Activated T-helper 1 cell treated with anti-CD3 and anti-CD28 coated beads, Interleukin-2, amount 50 U/mL, for 16 hours (primary cell): Measurements from ENCODE around the gene MAP2K5.

Source experiments
- DNase-seq, 2 donors: peaks; one replicate each; pipeline ENCODE4 v3.0.0-alpha.2; 2020; ENCODE audit warnings: low read depth in 1 of 2, low spot score in 1 of 2

Gene MAP2K5

DNA sequence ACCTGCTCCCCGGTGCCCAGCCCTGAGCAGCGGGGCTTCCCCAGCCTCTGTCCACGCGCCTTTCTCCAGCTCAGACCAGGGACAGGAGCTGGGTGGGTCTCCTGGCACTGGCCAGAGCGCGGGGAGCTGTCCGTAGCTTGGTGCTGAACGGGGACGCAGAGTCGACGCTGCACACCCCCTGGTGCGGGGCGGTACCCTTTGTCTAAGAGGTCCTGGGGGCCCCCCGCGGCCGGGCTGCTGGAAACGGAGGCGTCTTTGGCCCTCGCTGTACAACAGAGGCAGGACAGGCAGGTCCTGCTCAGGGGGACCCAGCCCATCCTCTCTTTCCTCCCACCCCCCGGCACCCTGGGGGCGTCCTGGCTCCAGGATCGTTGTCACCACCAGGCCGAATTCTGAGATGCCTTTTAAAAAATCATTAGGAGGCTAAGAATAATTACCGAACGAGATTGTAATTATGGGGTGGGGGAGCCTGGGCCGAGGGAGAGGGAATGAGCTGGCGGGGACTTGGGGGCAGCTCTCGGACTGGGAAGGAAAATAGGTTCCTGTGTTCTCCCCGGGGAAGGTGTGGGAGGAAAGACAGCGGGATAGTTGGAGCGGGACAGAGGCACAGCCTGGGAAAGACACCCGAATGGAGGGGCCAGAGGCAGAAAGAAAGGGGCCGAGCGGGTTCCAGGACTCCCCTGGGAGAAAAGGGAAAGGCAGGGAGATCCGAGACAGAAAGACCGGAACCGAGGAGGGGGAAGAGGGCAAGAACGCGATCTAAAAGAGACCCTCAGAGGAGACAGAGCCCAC, 278.7 kb downstream of the MAP2K5 start:
- DNase-seq: no peak

DNA sequence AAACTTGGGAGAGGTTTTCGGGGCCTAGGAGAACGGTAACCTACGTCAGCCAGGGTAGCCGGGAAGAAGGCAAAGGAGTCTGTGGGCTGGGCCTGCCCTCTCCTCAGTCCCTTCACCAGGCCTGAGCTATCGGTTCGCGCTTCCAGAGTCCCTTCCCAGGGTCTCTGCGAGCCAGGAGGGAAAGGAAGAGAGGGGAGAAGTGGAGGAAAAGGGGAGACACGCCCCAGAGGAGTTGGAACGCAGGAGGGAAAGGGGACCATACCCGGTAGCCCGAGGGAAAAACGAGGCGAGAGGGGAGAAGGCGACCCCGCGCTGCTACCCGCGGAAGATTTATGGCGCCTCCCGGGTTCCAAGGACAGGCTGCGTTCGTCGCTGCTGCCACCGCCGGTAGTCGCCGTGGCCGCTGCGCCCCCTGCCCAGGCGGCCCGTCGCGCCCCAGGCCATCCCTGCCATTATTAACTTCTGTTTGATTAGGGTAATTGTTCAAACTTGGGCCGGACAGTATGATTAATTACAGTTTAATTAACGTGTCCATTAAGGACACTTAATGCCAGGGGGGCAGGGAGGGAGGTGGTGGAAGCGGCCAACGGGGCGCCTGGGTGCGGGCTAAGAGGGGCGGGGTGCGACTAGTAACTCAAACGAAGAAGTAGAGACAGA, 279.4 kb downstream of the MAP2K5 start:
- DNase-seq: no peak

GRCh38 chr15:67822537-67823313, 280.2 kb downstream of the MAP2K5 start:
- DNase-seq: no peak

GRCh38 chr15:67823314-67824196, 281.1 kb downstream of the MAP2K5 start:
- DNase-seq: no peak

DNA sequence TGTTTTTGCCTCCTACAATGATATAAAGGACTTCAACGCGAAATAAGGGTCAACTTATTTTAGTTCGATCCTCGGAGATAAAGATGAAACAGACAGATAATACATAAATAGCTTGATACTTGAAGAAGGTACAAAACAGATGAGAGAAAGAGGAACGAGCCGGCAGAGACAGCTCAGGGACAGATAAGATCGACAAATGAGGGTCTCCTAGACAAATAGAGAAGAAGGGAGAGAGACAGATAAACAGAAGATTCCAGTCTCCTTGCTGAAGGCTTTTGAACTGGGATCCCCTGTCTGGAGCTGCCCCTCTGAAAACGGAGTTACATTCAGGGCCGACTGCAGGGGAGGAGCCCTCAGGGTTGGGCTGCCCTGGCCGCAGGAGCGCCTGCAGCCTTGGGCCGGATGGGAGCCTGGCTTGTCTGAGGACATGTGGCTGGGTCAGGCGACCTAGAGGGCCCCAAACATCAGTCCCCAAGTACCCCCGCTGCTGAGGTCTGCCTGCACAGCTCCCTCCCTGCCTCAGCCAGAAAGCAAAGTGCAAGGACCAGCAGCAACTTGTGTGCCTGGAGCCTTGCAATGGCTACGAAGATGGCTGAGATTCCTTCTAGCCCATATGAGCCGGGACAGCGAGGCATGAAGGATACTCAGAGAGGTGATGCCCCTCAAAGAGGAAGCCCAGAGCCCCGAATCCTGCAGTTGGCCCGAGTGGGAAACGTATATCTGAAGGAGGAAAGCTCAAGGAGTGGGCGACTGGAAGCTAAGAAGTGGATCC, 281.9 kb downstream of the MAP2K5 start:
- DNase-seq: no peak

DNA sequence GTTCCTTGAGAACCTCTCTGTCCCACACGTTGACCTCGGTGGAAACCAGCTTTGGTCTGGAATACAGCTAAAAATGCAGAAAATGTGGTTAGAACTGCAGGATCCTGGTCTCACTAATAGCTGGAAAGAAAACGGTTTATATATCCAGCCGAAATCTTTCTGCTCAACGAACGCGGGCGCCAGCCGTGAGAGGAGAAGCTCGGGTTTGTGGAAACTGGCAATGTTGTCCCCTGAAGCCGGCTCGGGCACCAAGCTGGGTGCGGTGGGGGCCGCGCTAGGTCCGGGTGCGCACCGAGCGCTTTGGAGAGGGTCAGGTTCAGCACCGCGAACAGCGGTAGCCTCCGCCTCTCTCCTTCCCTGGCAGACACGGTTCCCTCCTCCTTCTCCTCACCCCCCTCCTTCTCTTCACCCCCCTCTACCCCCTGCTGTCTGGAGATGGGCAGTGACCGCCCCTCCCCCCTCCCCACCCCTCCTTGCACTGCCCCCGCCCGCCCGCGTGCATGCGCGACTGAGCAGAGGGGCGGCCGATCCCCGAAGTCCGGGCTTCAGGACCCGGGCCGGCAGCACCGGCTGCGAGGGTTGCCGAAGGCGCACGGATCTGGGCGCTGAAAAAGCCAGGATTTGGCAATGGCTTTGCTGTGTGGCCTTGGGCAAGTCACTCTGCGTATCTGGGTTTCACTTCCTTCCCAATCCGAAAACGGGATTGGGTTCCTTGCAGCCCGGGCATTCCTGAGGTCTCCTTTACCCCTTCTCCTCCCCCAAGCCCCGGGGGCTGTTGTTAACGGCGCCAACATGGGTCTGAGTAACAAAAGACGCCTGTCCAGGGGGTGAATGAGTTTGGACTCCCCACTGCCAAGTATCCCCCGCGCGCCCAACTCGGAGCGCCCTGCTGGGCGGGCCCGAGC, 282.7 kb downstream of the MAP2K5 start, which contains the start of gene SKOR1:
Gene SKOR1, plus strand, starts transcription at position 534 of the 905 bp plus-strand sequence. Its CDS starts 94 bp downstream, at position 628.
- DNase-seq: no peak

GRCh38 chr15:67825881-67826716, 283.6 kb downstream of the MAP2K5 start:
- no peak for DNase-seq

DNA sequence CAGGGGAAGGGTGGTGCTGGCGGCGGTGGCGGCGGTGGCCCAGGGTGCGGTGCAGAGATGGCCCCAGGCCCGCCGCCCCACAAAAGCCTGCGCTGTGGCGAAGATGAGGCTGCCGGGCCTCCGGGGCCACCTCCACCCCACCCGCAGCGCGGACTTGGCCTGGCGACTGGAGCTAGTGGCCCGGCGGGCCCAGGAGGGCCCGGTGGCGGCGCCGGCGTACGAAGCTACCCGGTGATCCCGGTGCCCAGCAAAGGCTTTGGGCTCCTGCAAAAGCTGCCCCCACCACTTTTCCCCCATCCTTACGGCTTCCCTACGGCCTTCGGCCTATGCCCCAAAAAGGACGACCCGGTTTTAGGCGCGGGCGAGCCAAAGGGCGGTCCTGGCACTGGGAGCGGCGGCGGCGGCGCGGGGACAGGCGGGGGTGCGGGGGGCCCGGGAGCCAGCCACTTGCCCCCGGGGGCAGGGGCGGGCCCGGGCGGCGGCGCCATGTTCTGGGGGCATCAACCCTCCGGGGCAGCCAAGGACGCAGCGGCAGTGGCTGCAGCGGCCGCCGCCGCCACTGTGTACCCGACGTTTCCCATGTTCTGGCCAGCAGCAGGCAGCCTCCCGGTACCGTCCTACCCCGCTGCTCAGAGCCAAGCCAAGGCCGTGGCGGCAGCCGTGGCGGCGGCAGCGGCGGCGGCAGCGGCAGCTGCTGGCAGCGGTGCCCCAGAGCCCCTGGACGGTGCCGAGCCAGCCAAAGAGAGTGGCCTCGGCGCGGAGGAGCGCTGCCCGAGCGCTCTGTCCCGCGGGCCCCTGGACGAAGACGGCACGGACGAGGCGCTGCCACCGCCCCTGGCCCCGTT, 284.4 kb downstream of the MAP2K5 start:
- DNase-seq: no peak

DNA sequence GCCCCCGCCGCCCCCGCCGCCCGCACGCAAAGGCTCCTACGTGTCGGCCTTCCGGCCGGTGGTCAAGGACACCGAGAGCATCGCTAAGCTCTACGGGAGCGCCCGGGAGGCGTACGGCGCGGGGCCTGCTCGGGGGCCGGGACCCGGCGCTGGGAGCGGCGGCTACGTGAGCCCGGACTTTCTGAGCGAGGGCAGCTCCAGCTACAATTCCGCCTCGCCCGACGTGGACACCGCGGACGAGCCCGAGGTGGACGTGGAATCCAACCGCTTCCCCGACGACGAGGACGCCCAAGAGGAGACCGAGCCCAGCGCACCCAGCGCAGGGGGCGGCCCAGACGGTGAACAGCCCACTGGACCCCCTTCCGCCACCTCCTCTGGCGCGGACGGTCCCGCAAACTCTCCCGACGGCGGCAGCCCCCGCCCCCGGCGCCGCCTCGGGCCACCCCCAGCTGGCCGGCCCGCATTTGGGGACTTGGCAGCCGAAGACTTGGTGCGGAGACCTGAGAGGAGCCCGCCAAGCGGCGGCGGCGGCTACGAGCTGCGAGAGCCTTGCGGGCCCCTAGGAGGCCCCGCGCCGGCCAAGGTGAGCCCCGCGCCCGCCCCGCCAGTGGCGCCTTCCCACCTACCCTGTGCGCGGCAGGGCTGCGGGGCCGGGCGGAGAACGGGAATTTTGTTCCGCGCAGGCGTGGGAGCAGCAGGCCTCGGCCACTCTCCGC, 285.2 kb downstream of the MAP2K5 start:
- DNase-seq: no peak

GRCh38 chr15:67828278-67828968, 285.9 kb downstream of the MAP2K5 start:
- DNase-seq: no peak

GRCh38 chr15:67828969-67829646, 286.6 kb downstream of the MAP2K5 start:
- no peak for DNase-seq

- DNase-seq: no peak
Observed at GRCh38 chr15:67829647-67830504, 287.4 kb downstream of the MAP2K5 start.

- DNase-seq: no peak
Observed at GRCh38 chr15:67831363-67831762, 288.9 kb downstream of the MAP2K5 start.

- no peak for DNase-seq
Observed at GRCh38 chr15:67832031-67832551, 289.6 kb downstream of the MAP2K5 start.
